Thyroid gland (tissue), 4 donors: ENCODE results near the gene TMEM219.
"Not testable (repeated sequence)": the region's sequence is repeated elsewhere in the genome, so short reads cannot be mapped to it uniquely, and the experiment has no call there.

Experiments
- POLR2A ChIP-seq, 2 donors: fragments of 450-650 bp; IDR thresholded peaks; one replicate each; pipeline ENCODE4 v1.6.1; 2017; ENCODE audit warnings: antibody characterized with exemption in 2 of 2, mild to moderate bottlenecking in 2 of 2, moderate library complexity in 1 of 2
- TF ChIP-seq, protein P1 (sequence below), 6 experiments: fragments of 200-600 bp in 3 of 6; fragments of 450-650 bp in 3 of 6; sonication (generic) in 3 of 6; IDR thresholded peaks; one replicate each; pipeline ENCODE4 v1.5.1; 2016 to 2019; ENCODE audit warnings: antibody characterized with exemption in 6 of 6, mild to moderate bottlenecking in 2 of 6, inconsistent platforms in 1 of 6, moderate library complexity in 1 of 6

DNA sequence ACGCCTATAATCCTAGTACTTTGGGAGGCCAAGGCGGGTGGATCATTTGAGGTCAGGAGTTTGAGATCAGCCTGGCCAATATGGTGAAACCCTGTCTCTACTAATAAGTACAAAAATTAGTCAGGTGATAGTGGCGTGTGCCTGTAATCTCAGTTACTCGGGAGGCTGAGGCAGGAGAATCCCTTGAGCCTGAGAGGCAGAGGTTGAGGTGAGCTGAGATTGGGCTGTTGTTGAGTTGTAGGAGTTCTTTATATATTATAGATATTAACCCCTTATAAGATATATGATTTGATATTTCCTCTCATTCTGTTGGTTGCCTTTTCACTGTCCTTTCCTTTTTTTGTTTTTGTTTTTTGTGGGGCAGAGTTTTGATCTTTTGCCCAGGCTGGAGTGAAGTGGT is 2.1 kb upstream of the TMEM219 start:
- TF ChIP-seq, protein P1, sequence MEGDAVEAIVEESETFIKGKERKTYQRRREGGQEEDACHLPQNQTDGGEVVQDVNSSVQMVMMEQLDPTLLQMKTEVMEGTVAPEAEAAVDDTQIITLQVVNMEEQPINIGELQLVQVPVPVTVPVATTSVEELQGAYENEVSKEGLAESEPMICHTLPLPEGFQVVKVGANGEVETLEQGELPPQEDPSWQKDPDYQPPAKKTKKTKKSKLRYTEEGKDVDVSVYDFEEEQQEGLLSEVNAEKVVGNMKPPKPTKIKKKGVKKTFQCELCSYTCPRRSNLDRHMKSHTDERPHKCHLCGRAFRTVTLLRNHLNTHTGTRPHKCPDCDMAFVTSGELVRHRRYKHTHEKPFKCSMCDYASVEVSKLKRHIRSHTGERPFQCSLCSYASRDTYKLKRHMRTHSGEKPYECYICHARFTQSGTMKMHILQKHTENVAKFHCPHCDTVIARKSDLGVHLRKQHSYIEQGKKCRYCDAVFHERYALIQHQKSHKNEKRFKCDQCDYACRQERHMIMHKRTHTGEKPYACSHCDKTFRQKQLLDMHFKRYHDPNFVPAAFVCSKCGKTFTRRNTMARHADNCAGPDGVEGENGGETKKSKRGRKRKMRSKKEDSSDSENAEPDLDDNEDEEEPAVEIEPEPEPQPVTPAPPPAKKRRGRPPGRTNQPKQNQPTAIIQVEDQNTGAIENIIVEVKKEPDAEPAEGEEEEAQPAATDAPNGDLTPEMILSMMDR (IDR thresholded peaks at IDR 0.05) = not testable (repeated sequence)
- not testable (repeated sequence) for TF ChIP-seq POLR2A (IDR thresholded peaks at IDR 0.05)
